HG02610 (cell line): ENCODE results near the gene SPI1.
"Not testable (repeated sequence)": the region's sequence is repeated elsewhere in the genome, so short reads cannot be mapped to it uniquely, and the experiment has no call there.

Source experiments
- ATAC-seq: cut with Tn5 transposase; IDR thresholded peaks from one replicate; pipeline ENCODE4 v1.9.1; 2021; ENCODE audit warnings: mild to moderate bottlenecking, moderate library complexity; ENCODE audit not compliant: unreplicated experiment

The SPI1 gene

GRCh38 chr11:47342036-47342803, 36.1 kb downstream of the SPI1 start:
- no peak for ATAC-seq

GRCh38 chr11:47340980-47341775, 37.2 kb downstream of the SPI1 start:
- no peak for ATAC-seq

- no peak for ATAC-seq
Observed at GRCh38 chr11:47340010-47340409, 38.3 kb downstream of the SPI1 start.

DNA sequence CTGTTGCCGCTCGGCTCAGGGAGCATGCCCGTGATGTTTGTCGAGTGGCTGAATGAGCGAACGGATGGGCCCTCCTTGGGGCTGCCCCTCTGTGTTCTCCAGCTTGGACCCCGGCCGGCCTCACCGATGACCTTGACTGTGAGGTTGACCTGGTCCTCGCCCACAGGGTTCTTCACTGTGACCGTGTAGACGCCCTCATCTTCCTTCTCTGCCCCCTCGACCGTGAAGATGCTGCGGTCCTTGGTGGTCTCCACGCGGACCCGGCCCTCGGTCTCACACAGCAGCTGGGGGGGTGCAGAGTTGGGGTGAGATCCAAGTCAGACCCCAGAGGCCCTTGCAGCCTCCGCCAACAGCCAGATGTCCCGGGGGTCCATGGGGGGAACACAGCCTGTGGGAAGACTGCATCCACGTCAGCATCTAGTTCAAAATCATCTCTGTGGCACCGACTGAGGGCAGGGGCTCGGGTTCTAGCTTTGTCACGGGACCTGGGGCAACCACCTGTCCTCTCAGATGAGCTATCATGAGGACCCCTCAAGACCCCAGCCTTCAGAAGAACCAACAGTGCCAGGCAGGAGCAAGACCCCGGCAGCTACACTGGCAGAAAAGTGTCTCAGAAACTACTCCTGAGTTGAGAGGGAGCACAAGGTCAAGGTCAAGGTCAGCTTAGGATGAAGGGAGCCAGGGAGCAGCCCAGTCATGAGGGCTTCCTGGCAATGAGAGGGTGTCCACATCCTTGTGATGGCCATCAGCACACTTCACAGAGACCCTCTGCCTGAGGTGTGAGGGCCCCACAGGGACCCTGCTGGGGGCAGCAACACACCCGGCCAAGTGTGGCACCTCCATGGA, 39.7 kb downstream of the SPI1 start:
- no peak for ATAC-seq

GRCh38 chr11:47337229-47337924, 41.0 kb downstream of the SPI1 start:
- no peak for ATAC-seq

DNA sequence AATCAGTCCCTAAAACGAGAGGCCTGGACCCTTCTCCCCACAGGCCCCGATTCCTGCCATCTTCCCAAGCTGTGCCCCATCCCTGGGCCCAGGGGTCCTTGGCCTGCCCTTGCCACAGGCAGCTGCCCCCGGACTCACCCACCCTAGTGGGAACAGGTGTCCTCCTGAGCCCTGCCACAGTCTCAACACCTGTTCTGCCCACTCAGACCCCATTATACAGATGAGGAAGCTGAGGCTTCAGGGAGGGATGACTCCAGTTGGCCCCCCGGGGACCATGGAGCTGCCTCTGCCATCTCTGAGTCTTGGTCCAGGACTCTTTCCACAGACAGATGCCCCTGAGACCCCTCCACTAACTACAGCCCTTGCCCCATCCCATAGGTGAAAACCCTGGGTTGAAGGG, 41.8 kb downstream of the SPI1 start:
- ATAC-seq, result no peak

DNA sequence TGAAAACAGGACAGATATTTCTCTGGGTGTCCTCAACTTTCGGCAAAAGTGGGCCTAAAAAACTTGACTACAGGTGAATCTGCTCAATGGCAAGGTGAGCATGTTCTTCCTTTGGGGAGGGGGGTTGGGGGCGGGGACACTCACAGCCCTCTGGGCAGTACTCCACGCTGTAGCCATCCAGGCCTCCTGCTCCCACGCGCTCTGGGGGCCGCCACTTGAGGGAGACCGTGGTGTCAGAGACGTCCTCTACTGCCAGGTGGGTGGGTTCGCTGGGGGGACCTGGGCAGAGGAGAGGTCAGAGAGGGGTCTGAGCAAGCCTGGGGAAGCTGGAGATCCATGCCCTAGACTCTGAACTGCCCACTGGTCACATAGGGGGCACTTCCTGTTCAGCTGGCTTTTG, 42.6 kb downstream of the SPI1 start:
- ATAC-seq, result no peak

- ATAC-seq, result not testable (repeated sequence)
Observed at GRCh38 chr11:47334699-47335411, 43.5 kb downstream of the SPI1 start.

GRCh38 chr11:47333886-47334443, 44.4 kb downstream of the SPI1 start:
- no peak for ATAC-seq

GRCh38 chr11:47333526-47333845, 44.9 kb downstream of the SPI1 start:
- ATAC-seq, result no peak

DNA sequence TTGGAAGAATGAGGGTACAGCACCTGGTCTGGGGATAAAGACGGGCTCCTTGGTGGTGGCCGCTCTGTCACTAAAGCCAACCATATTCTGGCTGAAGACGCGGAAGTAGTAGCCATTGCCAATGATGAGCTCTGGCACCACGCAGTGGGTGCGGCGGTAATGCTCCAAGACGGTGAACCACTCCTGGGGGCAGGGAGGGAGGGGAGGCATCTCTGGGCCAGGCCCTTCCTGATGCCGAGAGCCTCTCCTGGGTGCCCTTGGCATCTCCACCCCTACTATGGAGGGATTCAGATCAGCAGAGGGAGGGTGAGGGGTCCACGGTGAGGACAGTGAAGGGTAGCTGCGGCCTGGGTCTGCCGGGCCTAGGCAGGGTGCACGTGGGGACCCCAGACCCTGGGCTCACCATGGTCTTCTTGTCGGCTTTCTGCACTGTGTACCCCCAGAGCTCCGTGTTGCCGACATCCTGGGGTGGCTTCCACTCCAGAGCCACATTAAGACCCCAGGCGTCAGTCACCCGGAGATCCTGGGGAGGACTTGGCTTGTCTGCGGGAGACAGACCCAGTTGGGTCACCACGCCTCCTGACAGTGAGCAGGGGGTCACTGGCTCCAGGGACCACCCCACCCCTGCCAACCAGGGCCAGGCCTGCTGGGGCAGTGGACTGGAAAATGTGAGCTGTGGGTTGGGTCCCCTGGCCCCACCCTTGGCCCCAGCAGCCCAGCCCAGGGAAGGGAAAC, 45.4 kb downstream of the SPI1 start:
- ATAC-seq, result no peak

GRCh38 chr11:47332303-47332711, 46.0 kb downstream of the SPI1 start:
- ATAC-seq, result no peak

- ATAC-seq, result no peak
Observed at GRCh38 chr11:47331454-47332302, 46.7 kb downstream of the SPI1 start.

- no peak for ATAC-seq
Observed at GRCh38 chr11:47329987-47330931, 48.1 kb downstream of the SPI1 start.

DNA sequence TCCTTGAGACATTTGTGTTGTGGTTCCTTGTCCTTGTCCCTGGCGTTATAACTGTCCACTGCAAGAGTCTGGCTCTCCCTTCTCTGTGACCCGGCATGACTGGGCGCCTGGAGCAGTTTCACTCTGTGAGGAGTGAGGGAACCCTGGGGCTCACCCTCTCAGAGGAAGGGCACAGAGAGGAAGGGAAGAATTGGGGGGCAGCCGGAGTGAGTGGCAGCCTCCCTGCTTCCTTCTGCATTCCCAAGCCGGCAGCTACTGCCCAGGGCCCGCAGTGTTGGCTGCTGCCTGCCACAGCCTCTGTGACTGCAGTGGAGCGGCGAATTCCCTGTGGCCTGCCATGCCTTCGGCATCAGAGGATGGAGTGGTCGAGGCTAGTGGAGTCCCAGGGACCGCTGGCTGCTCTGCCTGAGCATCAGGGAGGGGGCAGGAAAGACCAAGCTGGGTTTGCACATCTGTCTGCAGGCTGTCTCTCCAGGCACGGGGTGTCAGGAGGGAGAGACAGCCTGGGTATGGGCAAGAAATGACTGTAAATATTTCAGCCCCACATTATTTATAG, 48.8 kb downstream of the SPI1 start:
- no peak for ATAC-seq

DNA sequence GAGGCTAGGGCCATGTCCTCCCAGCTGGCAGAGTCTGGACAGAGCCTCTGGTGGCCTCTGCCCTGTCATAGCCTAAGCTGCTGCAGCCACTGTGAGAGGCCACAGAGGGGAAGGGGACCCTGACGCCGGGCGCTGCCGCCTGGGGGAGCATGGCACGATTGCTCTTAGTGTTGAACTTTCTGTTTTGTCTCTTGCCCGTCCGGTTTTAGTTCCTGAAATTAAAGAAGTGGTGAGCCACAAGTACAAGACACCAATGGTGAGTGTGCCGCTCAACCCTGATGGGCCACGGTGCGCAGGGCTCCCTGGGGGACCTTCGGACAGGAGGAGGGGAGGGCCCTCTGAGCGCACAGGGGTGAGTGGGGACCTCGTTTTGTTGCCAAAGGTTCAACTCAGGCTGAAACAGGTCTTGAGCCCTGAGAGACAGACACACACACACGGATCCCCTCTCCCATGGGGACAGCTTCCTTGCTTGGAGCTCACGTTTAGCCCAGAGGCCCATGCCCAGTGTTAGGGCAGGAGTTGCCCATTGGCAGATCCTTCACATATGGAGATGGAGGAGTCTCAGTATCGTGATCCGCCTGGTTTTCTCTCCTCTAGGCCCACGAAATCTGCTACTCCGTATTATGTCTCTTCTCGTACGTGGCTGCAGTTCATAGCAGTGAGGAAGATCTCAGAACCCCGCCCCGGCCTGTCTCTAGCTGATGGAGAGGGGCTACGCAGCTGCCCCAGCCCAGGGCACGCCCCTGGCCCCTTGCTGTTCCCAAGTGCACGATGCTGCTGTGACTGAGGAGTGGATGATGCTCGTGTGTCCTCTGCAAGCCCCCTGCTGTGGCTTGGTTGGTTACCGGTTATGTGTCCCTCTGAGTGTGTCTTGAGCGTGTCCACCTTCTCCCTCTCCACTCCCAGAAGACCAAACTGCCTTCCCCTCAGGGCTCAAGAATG, 49.6 kb downstream of the SPI1 start:
- ATAC-seq, result no peak
